HepG2 (cell line): ENCODE results near the gene CNOT10. TPM values are rescaled to one million over a fixed set of nuclear protein-coding genes. Genes with fewer than 3 reads are reported as not detected.

ENCODE experiments used
- polyA plus RNA-seq, 8 experiments: library from polyadenylated mRNA; depleted of rRNA in 3 of 8; stranded (reverse) in 7 of 8; unstranded in 1 of 8; fragments of >200 nt; fragmentation: Illumina TruSeq in 4 of 8; extraction: Trizol in 4 of 8; gene quantifications; 2 replicates each; pipeline versions ENCODE4 v1.2.1 to v1.2.3, GENCODE V29; 2011 to 2016; ENCODE audit warnings: low read depth in 4 of 8, missing spikeins in 1 of 8, mixed read lengths in 1 of 8; ENCODE audit not compliant: insufficient read depth in 1 of 8
- total RNA-seq, 5 experiments: library from RNA; depleted of rRNA; stranded (reverse); fragments of >200 nt; fragmentation: Illumina TruSeq; extraction: Trizol; gene quantifications; 2 replicates each; pipeline ENCODE4 v1.2.3, GENCODE V29; 2016; ENCODE audit warnings: low read depth in 1 of 5

CNOT10 gene
- total and polyA plus RNA-seq, 2 of the 13 experiments (the other 11 are each of a cell fraction or from before 2014, with no cell fraction given) = 21.2 to 34.1 TPM

Other genes with a start within 250 kb of the CNOT10 start
- gene CMTM6, start 182.3 kb upstream of the CNOT10 start, total RNA-seq (2016; rRNA removed; fragmentation: Illumina TruSeq; extraction: Trizol) = 43.8 and 55.7 TPM in 2 replicates
- 20.7 and 25.6 TPM in 2 replicates for gene CMTM6, start 182.3 kb upstream of the CNOT10 start, polyA plus RNA-seq (2011; rRNA removed)
- 37.1 and 51.6 TPM in 2 replicates for gene DYNC1LI1, start 114.3 kb upstream of the CNOT10 start, total RNA-seq (2016; rRNA removed; fragmentation: Illumina TruSeq; extraction: Trizol)
- 10.5 and 13.4 TPM in 2 replicates for gene DYNC1LI1, start 114.3 kb upstream of the CNOT10 start, polyA plus RNA-seq (2011; rRNA removed)
- 76.9 and 111 TPM in 2 replicates for gene TRIM71, start 132.8 kb downstream of the CNOT10 start, total RNA-seq (2016; rRNA removed; fragmentation: Illumina TruSeq; extraction: Trizol)
- 21.1 and 21.7 TPM in 2 replicates for gene TRIM71, start 132.8 kb downstream of the CNOT10 start, polyA plus RNA-seq (2011; rRNA removed)